ENCODE data around the gene PDZRN3.

Gene PDZRN3

DNA sequence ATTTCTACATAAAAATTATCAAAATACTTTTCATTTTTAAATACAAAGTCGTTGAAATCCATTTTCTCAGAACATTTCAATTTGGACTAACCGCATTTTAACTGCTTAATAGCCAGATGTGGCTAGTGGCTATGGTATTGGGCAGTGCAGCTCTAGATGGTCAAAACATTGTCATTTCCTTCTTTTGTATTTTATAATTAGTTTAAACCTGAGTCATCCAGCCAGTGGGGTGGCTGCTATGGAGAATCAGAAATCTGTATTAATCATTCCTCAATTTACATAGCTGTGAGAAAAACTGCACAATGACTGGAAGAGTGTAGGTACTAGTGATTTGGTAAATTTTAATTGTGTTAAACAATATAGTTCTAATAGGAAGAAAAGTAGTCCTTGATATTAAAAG lies 245.3 kb downstream of the PDZRN3 start:
- no peak for DNase-seq

DNA sequence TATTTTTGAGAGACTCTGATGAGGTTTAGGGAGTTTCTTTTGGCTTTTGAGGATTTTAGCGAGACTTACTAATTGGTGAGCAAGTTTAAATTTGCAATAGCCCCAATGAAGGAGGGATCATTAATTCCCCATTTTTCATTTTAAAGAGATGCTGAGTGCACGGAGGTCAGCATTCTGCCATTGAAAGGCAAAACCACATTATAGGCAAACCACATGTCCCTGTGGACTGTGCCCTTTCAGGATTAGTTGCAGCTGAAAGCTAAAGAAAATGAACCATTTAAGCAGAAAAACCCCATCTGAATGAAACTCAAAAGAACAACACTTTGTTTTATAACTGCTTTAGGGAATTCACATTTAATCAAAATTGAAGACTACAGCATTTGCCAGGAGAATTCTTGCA lies 246.5 kb downstream of the PDZRN3 start:
- no peak for DNase-seq

DNA sequence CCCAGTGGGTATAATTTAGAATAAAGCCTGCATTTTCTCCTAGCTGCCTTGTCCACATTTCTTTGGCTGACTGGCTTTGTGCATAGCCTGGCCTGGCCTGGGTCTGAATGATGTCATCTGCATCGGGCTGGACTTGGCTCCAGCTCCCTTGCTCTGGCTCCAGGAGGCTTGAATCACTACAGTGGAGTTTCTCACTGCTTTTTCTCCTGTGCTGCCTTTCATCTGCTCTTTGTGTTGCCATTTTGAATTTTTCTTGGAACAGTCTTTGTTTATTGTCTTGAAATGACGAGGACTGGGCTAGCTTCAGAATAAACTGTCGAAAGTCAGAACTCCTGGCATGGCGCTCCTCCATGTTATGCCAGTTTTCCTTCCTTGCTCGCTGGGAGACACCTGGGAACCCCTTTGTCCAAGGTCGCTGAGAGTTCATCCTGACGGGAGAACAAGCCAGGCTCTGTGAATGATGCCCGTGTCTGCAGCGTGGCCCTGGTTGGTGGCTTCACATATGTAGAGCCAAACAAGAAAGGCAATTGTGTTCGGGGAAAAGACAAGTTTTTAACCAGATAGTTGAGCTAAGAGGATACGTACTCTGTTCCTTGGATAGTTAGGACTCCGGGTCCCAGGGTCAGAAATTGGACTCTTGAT lies 258.9 kb downstream of the PDZRN3 start:
- DNase-seq: no peak

DNA sequence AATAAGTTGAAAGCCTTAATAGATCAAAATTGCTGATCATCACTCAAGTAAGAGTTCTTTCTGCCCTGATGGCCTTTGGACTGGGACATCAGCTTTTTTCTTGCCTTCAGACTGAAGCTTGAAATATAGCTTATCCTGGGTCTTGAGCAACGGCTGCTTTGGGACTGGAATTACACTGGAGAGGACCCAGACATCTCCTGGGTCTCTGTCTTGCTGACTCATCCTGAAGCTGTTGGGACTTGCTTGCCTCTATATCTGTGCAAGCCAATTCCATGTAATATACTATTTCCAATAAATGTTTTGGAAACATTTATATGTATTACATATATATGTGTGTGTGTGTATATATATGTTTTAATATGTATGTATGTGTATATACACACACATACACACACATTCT lies 260.2 kb downstream of the PDZRN3 start:
- DNase-seq: no peak

DNA sequence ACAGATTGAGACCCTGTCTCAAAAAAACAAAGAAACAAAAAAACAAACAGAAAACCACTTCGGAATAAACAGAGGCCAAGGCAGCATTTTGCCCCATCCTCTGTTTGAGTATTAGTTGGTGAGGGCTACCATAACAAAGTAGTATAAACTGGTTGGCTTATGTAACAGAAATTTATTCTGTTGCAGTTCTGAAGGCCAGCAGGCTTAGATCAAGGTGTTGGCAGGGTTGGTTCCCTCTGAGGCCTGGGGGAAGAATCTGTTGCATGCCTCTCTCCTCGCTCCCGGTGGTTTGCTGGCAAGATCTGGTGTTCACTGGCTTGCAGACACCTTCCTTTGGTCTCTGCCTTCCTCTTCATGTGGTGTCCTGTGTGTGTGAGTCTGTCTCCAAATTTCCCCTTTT lies 261.6 kb downstream of the PDZRN3 start:
- DNase-seq: no peak

DNA sequence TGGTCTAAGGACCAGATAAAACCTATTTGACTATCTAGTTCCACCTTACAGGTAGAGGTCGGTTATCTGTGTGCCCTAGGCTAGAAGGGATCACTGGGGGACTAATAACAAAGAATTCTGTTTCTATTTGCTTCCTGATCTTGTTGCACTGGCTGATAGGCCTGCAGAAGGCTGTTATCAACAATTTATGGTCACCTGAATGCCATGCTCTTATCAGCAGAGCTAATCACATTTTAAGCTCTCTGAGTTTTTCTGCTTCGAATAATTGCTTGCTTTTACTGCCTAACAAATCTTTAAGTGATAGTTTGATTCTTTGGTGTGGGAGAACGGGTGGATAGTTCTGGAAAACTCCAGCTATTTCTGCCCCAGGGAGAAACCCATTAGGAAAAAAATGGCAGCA lies 263.1 kb downstream of the PDZRN3 start:
- DNase-seq: no peak

DNA sequence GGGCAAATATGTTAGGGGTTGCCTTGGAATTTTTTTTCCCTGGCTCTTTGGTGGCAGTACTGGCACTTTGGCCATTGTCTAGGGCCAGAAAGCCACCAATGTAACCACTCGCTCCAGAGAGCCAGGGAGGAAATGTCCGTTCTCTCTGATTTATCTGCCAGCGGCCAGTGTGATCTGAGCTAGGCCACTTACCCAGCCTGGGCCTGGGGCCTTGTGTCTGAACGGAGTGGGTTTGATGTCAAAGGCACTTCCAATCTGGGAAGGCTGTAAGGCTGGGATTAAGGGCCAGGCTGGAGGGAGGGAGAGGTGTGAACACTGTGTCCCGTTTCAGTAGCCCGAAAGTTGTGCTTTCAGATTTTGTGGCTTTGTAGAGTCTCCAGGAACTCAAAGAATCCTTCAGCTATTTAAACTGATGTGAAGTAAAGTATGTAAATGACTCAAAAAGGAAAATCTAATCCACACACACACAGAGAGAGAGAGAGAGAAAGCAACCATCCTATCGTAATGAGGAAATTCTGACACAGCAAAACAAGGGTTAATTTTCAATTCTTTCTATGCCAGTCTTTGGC lies 271.0 kb downstream of the PDZRN3 start:
- DNase-seq: no peak

DNA sequence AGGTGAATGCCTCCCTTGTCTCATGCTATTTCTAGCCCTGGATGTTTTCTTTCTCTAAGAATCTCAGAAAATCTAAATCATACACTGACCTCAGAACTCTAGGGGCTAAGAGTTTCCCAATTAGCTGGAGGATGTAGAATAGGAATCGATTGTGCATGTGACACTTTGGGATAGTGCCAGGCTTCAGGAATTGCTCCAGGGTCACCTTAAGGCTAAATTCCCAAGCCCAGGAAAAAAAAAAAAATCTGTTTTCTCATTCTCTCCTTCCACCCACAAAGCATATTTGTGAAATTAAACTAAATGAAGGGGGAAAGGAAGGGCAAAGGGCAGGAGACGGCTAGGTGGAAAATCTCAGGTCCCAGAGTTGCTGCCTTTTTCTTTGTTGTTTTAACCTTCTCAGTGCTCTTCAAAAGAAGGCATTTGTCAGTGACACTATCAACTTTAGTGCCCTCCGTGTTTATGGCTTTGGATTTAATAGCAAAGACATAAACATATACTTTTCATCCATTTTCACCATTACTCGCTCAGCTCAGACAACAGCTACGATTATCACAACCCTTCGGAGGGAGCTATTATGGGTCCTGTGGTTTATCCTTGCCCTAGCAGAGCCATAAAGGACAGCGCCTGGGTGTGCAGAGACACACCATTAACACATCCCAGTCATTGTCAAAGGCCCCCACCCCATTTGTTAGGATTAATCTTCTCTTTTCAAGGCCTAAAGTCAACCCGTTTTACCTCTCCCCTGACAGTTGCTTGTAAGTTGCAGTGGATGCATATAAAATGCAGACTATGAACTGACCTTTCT lies 271.7 kb downstream of the PDZRN3 start:
- no peak for DNase-seq

DNA sequence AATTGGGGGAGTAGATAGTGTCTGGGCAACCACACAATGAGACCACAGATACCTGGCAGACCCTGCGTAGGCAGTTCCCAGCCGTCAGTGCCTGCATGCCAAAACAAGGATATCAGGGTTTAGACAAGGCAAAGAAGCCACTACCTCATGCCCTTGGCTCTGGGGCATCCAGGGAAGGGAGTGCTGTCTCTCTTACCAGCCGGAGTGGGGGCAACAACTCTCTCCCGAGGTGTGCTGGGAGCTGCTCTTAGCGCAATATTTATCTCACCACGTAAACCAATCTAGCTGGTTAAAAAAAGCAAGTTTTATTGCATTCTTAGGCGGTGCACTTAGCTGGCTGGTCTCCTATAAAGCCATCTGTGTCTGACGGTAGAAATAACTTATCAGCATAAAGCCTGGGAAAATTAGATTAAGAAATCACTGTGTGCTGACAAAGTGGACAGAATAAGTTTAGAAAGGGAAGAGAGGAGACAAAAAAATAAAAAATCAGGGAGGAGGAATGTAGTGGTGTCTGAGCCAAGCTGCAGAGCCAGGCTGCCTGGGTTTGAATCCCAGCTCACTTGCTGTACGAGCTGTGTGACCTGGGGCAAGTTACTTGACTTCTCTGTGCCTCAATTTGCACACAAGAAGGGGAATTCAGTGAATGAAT lies 273.2 kb downstream of the PDZRN3 start:
- DNase-seq: no peak

DNA sequence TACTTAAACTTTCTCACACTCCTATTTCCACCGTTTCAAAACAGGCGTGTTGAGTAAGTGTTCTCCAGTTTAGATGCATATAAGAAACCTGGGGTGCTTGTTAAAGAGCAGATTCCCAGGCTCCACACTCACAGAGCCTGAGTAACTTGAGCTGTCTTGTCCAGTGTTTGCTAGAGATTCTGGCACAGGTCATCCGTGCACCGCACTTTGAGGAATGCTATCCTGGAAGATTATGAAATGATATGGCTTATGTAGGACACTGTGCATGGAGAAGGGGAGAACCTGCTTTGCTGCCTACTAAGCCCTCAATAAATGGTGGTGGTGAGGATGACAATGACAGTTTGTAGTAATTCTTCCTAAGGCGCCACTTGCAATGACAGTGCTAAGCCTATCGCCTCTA lies 273.7 kb downstream of the PDZRN3 start:
- no peak for DNase-seq

DNA sequence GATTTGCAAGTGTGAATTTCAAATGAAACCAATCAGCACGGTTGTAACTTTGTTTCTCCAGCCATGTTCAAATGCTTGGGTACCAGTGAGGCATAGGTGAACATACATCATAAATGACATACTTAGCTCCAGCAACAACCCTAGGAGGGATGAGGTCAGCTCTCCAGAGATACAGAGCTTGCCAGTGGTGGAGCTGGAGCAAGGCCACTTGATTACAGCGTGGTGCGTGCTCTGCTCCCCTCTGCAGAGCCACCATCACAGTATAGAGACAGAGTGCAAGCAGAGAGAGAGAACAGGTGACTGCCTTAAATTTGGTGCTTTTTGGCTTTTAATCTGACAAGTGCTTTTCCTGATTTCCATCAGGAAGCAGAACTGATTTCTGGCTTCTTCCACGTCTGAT lies 275.1 kb downstream of the PDZRN3 start:
- DNase-seq: no peak

DNA sequence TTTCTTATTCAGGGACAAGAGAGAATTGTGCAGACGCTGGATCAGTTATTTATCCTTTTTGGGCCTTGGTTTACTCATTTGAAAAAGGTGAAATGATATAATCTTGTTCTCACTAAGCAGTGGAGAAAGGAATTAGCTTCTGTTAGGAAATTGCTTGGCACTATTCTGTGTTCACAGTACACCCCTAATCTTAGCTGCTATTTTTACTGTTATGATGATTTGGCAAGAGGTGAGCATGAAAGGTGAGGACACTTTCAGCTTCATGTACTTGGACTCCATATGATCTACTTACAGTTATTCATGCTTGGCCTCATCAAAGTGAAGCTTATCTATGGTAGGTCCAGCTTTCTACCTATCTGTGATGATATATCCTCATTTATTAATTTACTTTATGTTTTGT lies 282.7 kb downstream of the PDZRN3 start:
- no peak for DNase-seq

DNA sequence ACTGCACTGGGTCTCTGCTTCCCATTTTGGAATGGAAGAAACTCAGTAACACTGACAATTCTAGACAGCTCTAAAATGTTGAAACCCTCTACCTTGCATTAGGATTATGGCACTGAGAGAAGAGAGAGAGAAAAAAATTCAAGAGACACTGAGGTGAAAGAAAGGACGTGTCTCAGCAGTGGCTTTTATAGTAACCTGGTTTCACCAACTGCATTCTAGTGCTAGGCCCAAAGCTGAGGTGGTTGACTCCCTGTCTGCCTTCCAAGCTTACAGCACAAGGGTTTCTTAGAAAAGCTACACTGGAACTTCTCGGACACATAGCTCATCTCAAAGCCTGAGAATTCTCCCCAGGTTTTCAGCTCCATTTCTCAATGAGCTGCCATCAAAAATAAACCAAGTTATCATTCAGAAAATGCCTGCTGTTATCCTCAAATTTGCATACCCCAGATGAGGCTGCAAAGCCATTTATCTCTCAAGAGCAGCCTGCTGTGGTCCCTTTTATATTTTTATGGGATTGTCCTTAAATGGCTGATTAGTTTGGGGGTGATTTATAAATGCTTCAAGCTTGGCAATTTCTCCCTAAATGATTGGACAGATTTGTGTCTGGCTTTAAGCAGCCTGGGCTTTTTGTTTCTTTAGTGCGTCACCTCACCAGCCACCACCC lies 283.3 kb downstream of the PDZRN3 start:
- no peak for DNase-seq

DNA sequence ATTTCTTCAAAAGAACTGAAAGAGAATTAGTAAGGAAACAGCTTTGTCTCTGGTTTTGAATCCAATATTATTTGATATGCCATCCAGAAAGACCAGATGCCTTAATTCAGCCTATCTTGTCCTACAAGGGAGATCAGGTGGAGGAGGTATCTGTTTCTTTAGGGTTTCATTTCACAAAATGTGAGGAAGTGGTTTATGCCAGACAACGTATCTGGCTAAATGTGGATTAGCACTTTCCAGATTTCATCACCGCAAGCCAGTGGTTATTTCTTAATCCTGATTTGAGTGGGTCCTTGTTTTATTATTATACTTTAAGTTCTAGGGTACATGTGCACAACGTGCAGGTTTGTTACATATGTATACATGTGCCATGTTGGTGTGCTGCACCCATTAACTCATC lies 292.2 kb downstream of the PDZRN3 start:
- DNase-seq: no peak
